GM21786 (cell line): ENCODE results near the gene SEC23B.
A peak's percentile ranks its signal among the peaks of the same experiment; 100 is the strongest.
"Not testable (repeated sequence)": the region's sequence is repeated elsewhere in the genome, so short reads cannot be mapped to it uniquely, and the experiment has no call there.

Source experiments
- ATAC-seq: cut with Tn5 transposase; IDR thresholded peaks from one replicate; pipeline ENCODE4 v1.9.1; 2021; ENCODE audit not compliant: unreplicated experiment

The SEC23B gene

DNA sequence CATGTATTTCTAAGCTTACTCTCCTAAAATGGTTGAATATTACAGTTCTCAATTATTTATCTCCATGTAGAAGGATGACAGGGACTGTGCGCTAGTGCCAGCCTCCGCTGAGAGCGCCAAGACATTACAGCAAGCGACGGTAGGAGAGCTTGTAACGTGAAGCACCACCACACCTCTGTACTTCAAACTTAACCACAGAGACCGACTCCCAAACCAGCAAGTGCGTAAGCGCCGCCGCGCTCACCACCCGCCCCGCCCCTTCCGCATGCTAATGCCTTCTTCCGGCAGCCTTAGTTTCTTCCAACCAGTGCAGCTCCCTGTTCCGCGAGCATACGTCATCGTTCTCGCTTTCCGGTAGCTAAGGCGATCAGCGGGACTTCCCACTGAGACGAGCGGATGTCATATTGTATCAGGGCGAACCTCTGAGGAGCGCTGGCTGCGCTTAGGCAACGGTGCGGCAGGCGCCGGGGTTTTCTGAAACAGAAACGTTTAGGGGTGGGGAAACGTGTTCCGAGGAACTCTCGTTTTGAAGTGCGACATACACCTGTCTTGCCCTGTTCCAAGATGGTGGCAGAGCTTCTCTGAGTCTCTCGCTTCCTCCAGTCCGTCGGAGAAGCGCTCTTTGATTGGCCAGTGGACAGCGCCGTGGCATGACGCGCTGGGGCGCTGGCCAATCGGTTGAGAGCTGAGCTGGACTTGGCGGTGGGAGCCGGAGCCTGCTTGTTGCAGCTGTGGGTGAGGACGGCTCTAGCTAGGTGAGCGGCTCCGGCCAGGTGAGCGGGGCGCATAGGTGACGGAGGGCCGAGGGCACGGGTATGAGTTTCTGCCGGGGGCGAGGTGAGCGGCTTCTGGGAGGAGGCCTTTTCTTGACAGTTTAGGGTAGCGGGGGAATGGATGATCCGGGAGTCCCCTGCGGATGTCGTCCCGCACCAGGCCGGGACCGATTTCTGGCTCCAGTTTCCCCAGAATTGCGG is at the start of gene SEC23B:
TSS of gene SEC23B (plus strand) at position 723 of the 974 bp plus-strand sequence. CDS start 2,896 bp downstream, outside the sequence.
- ATAC-seq = peak; percentile 94

- ATAC-seq = no peak
These were observed 42.1 kb upstream of the SEC23B start for GRCh38 chr20:18465536-18466200.

GRCh38 chr20:18466574-18466893 is 41.2 kb upstream of the SEC23B start:
- peak; percentile 22 for ATAC-seq

GRCh38 chr20:18466894-18467730 is 40.6 kb upstream of the SEC23B start, which contains the start of the genes DZANK1 and POLR3F:
TSS of gene DZANK1 (minus strand) at chr20:18467030. CDS start at chr20:18465358, 1,672 bp downstream.
TSS of gene POLR3F (plus strand) at chr20:18467390. CDS start at chr20:18467507, 117 bp downstream.
- peak; percentile 98 for ATAC-seq

DNA sequence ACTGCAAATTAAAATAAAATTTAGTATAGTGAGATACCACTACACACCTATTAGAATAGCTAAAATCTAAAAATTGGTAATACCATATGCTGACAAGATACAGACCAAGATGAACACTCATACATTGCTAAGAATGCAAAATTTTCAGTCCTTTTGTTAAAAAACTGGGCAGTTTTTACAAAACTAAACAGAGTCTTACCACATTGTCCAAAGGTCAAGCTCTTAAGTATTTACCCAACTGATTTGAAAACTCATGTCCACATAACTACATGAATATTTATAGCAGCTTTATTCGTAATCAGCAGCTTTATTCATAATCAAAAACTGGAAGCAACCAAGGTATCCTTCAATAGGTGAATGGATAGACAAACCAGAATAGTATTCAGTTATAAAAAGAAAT is 30.5 kb upstream of the SEC23B start:
- ATAC-seq = no peak

GRCh38 chr20:18477821-18478220 is 29.9 kb upstream of the SEC23B start:
- ATAC-seq = no peak

GRCh38 chr20:18481596-18481995 is 26.1 kb upstream of the SEC23B start:
- no peak for ATAC-seq

DNA sequence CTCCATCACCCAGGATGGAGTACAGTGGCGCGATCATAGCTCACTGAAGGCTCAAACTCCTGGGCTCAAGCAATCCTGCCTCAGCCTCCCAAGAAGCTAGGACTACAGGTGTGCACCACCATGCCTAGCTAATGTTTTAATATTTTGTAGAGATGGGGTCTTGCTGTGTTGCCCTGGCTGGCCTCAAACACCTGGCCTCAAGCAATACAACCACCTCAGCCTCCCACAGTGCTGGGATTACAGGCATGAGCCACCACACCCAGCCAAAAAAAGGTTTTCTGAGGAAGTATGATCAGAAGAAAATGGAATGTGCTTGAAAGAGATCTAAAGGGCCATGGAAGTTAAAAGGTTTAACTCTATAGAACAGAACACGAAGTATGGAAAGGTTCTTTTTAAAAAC is 19.4 kb upstream of the SEC23B start:
- no peak for ATAC-seq

- ATAC-seq = no peak
These were observed 11.7 kb upstream of the SEC23B start for GRCh38 chr20:18496042-18496441.

GRCh38 chr20:18496740-18497592 is 10.8 kb upstream of the SEC23B start, which contains the start of gene RBBP9:
TSS of gene RBBP9 (minus strand) at chr20:18497225. CDS start at chr20:18497167, 58 bp downstream.
- ATAC-seq = peak; percentile 98

DNA sequence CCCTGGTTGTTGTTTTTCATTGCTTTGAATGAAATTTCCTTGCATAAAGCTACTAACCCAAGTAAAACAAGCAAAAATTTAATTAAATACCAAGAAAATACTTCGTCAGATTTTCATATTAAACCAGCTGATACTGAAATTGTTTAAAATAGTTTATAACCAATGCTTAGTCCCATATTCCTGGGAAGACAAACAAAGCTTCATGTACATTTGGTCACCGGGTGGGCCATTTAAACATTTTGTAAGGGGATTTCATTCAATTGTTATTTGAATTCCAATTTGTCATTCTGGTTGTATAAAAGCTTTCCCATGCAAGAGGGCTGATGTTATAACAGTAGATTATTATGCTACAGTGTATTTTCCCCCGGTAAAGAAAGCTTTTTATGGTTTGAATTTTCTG is 10.1 kb upstream of the SEC23B start:
- ATAC-seq = no peak

DNA sequence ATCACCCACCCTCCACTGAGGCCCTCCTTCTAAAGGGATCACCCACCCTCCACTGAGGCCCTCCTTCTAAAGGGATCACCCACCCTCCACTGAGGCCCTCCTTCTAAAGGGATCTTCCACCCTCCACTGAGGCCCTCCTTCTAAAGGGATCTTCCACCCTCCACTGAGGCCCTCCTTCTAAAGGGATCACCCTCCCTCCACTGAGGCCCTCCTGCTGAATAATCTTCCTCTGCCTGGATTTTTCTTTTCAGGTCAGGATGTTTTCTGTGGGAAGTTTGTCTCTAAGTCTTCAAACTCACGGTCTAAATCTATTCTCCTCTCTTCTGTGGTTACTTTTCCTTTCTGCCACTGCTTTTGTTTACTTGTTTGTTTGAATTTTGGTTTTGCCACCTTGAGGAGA is 6.1 kb upstream of the SEC23B start:
- not testable (repeated sequence) for ATAC-seq

GRCh38 chr20:18504479-18505060 is 3.2 kb upstream of the SEC23B start:
- no peak for ATAC-seq

DNA sequence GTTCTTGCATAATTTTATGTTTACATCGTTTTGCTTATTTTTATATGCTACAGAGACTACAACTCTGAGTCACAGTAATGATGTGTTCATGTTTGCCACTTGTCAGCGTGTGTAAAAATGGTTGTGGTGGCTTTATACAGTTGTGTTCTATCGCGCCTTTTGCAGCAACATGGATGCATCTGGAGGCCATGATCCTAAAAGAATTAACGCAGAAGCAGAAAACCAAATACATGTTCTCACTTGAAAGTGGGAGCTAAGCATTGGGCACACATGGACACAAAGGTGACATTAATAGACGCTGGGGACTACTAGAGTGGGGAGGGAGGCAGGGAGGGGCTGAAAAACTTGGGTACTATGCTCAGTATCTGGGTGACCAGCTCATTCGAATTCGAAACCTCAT is 996 bp upstream of the SEC23B start:
- ATAC-seq = no peak

GRCh38 chr20:18511571-18511970 is 3.8 kb downstream of the SEC23B start:
- ATAC-seq = no peak

- ATAC-seq = no peak
These were observed 5.5 kb downstream of the SEC23B start for GRCh38 chr20:18513208-18513607.

- no peak for ATAC-seq
These were observed 6.4 kb downstream of the SEC23B start for GRCh38 chr20:18514127-18514526.

GRCh38 chr20:18515973-18516372 is 8.2 kb downstream of the SEC23B start:
- ATAC-seq = no peak

DNA sequence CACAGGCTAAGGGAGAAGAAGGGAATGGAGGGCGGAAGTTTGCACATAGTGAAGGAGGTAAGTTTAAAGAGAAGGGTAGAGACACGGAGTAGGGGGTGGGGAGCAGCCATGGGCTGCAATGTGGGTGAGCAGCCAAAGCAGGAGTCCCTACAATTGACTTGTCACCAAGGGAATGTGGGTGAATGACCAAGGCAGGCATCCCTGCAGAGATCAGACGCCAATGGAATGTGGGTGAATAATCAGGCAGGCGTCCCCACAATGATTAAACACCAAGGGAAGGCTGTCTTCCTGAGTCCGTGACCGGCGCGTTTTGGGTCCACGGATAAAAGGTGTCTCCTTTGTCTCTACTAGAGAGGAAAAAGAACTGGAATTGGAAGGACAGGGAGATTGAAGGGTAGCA is 14.3 kb downstream of the SEC23B start:
- ATAC-seq = not testable (repeated sequence)

DNA sequence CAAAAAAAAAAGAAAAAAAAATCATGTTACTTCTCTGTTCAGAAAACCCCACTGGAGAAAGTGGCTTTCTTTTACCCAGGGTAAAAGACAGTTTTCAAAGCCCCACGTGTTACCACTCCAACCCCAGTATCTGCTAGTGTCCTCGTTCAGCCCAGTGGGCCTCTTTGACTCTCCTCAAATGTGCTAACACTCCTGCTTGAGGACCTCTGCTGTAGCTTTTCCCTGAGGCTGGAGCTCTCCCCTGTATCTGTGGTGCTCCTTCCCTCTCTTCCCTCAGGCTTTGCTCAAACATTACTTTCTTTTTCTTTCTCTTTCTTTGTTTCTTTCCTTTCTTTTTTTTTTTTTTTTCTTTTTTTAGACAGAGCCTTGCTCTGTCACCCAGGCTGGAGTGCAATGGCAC is 15.3 kb downstream of the SEC23B start:
- ATAC-seq = no peak
